ENCODE measurements around the gene APMAP.
A peak's percentile ranks its signal among the peaks of the same experiment; 100 is the strongest.
"Not testable (repeated sequence)": the region's sequence is repeated elsewhere in the genome, so short reads cannot be mapped to it uniquely, and the experiment has no call there.

APMAP gene

GRCh38 chr20:24929867-24930723 is 62.5 kb downstream of the APMAP start:
- not testable (repeated sequence) for DNase-seq

- not testable (repeated sequence) for DNase-seq
Measured at GRCh38 chr20:24929259-24929658, 63.3 kb downstream of the APMAP start.

GRCh38 chr20:24920706-24921105 is 71.8 kb downstream of the APMAP start:
- not testable (repeated sequence) for DNase-seq

- DNase-seq: not testable (repeated sequence)
Measured at GRCh38 chr20:24919665-24920064, 72.9 kb downstream of the APMAP start.

- no peak for DNase-seq
Measured at GRCh38 chr20:24918579-24919566, 73.7 kb downstream of the APMAP start.

GRCh38 chr20:24917797-24918578 is 74.6 kb downstream of the APMAP start:
- DNase-seq: peak in 1 of 2 donors; percentile 23

- no peak for DNase-seq
Measured at GRCh38 chr20:24917056-24917455, 75.5 kb downstream of the APMAP start.

GRCh38 chr20:24916412-24916811 is 76.1 kb downstream of the APMAP start:
- DNase-seq: no peak

- DNase-seq: no peak
Measured at GRCh38 chr20:24915892-24916291, 76.7 kb downstream of the APMAP start.

GRCh38 chr20:24915440-24915839 is 77.1 kb downstream of the APMAP start:
- no peak for DNase-seq

- DNase-seq: no peak
Measured at GRCh38 chr20:24914388-24915241, 77.9 kb downstream of the APMAP start.

GRCh38 chr20:24913076-24913628 is 79.4 kb downstream of the APMAP start:
- DNase-seq: no peak

Data from bone marrow (tissue), 2 donors.